Measurements from ENCODE around the gene PPP2R5C.

DNA sequence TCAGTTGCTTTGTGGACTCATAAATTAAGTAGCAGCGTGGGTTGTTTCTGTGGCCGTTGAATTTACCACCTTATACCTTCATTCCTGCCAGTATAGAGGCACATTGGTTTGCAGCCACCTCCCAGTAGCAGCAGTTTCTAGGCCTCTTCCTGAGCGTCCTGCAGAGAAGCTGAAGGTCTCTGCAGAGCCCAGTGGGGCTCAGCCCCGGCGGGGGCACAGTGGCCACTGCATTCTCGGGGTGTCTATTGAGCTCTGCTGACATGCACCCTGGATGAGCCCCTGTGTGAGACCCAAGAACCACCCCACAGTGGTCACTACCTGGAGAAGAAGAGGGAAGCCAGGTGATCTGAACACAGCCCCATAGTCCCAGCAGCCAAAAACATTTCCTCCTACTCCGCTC is 145.1 kb downstream of the PPP2R5C start:
- TF ChIP-seq CTCF (IDR thresholded peaks at IDR 0.05; ENCODE audit: low read depth, low read length, poor library complexity, severe bottlenecking) = no peak
- no peak for TF ChIP-seq EZH2phosphoT487 (IDR thresholded peaks at IDR 0.05; ENCODE audit: borderline replicate concordance, low read length)

All from DOHH2 (cell line).